DMS53 (cell line): ENCODE measurements around the gene TMEM18.

ENCODE experiments used
- DNase-seq: peaks from one replicate; lab custom pipeline; 2025; lab: John Stamatoyannopoulos, UW

TMEM18 gene

DNA sequence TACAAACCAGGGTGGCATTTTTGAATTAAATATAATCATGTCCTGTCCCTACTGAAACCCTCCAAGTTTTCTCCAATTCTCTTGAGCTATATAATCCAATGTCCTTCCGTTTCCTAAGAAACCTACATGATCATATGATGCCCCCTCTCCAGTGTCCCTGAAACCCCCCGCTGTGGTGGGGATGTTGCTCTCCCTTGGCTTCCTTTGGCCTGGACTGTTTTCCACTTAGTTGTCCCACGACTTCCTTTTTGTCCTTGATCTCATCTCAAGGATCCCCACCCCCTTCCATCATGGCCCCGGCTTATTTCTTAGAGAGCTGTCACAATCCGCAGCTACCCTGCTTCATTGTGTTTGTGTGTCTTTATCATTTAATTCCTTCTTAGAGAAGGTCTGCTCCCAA is 43.8 kb downstream of the TMEM18 start:
- DNase-seq = no peak

DNA sequence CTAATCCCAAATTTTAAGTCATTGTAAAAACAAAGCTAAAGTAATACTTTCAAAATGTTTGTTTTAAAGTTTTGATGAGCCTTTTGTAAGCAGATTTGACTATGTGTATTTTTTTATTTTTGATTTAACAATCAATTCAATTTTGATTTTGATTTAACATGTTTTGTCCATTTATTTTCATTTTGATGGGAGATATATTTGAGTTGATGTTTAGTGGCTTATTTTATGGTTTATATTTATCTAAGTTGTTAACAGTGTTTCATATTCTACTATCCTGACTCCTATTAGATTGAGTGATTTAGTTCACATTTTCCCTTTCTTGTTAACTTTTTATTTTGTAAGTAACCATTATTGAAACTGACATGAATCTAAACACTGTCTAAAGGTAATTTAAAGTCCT is 44.7 kb downstream of the TMEM18 start:
- DNase-seq = no peak

DNA sequence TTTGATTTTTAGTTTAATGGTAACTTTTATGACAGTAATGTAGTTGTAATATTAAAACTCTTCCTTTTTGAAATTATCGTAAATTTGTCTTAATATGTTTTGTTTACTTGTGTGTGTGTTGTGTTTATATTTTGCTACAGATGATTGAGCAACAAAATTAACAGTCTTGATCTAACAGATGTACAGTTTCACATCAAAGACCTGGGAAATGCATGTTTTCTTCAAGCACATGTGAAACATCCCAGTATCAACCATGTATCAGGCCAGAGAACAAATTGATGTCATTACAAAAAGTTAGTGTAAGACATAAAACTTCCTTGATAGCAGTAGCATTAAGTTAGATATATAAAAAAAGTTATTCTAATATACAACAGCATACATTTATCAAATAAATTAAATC is 45.5 kb downstream of the TMEM18 start:
- no peak for DNase-seq

DNA sequence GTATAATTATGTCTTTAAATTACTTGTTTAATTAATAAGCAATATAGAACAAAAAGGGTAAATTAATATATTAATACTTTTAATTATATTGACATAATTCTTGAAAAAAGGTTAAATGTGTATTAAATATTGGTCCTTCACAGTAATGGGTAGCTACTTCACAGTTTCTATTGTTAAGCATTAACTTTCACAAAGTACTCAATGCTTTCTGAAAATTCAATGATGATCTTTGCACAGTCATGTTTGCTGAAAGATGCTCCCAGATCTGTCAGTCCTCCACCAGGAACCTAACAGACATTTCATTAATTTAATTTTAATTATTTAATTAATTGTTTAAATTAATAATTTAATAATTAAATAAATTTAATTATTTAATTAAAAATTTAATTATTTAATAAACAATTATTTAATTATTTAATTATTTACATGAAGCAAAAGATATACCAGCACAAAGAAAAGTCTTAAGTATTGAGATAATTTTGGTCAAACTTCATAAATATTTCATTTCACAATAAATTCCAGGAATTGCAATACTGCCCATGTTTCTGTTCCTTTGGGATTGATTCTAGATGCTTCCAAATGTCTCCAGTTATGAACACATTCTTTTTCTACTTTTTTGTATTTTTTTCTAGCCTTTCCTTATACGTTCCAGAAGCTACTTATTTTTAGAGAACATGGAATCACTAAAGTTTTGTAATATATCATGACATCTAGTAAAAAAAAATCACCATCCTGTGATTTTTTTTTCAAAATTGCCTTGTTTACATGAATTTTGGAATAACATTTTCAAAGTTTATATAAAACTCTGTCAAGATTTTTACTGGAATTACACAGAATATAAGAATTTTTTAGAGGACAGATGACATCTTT is 46.5 kb downstream of the TMEM18 start:
- no peak for DNase-seq

DNA sequence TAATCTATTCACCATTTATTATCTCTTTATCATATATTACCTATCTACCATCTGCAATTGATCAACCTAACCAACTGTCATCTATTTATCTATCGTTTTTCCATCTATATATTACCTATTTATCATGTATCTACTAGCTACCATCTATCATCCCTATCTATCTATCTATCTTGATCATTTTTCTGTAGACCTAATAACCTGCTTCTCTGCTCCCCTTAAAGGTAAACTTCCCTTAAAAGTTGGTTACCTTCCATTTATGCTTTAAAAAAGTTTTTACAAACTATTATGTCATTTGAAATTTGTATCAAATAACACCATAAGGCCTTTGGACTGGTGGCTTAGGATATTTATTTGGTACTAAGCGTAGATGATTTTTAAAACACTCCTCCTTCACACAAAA is 47.2 kb downstream of the TMEM18 start:
- DNase-seq = no peak

DNA sequence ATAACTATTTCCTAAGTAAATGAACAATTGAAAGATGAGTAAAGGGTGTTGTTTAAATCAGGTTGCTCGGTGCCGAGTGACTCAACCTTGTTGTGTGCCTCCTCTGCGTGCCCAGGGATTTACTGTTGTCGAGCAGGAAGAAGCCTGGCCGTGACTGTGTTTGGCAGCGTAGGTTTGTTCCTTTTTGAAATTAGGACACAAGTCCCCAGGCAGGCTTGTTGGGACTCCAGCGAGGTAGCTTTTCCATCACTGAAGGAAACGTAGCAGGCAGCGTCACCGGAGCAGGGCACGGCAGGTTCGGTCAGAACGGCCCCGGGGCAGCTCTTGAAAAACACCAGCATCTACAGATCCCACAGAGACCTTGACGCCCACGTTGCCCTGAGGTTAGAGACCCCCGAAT is 48.6 kb downstream of the TMEM18 start:
- no peak for DNase-seq

DNA sequence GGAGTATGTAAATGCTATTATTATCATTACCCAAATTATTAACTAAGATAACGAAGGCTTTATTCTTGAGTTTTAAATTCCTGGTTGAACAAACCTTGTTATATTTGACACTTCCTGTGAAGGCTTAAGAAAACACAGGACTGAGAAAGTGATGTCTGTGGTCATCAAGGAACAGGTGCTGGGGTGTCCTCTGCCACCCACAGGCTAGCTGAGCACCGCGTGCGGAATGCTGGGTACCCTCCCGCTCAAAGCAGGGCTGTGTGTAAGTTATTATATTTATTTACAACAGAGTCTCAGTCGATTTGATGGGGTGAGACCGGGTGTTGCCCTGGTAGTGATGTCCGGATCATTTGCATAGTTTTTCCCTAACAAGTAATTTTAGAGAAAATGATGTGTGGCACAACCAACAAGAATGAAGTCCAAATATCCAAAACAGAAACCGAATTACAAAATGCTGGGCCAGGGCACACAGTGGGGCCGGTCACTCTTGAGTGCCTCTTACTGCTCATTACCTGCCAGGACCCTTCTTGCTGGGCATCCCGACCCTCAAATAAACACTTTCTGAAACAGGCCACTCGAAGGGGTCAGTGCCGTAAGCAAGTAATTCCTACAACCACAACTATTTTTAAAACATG is 49.2 kb downstream of the TMEM18 start:
- DNase-seq = no peak

DNA sequence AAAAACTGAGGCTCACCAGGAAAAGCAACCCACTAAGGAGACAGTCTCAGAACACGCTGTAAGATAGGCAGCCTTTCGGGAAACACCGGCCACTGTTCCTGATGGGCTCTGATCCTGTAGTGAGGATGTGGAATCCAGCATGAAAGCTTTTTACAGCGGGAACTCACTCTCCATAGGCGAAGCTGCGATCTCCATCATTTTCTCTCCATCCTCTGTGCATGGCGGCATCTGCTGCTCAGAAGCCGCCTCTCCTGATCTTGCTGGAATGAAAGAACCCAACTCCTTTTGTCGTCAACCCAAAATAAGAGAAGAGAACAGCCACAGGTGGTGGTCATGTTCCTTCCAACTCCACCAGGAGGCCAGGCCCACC is 49.9 kb downstream of the TMEM18 start:
- no peak for DNase-seq

DNA sequence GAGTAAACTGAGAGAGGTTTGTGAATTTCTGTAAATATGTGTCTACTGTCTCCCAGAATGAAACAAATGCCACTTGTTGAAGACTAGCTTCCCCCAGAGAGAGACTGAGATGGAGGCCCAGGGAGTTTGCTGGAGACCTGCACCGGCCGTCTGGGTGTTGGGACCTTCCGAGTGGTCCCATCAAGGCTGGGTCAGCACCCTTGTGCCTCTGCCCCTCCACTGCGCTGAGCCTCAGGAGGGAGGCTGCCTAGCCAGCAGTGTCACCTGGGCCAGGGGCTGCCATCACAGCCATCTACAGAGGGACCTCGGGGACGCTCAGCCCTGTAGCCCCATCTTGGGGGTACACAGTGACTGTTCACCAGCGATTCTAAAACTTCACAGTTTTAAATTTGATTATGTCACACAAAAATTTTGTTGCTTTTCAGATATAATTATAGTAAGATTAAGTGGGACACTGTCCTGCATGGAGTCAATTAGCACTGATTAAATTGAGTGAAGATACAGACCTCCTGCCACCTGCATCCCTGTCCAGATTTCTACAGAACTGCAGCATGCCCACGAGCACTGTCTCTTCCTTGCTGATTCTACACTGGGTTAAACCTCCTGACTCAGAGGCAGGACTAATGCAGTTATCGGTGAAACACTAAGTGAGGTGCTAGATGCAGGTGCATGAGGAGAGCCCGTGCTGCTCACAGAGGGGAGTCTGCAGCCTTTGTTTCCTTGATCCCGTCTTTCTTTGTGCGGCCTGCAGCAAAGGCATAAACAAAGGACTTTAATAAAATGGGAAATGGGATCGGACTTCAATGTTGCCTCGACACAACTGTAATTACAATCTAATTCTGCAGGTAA is 50.5 kb downstream of the TMEM18 start:
- DNase-seq = no peak

DNA sequence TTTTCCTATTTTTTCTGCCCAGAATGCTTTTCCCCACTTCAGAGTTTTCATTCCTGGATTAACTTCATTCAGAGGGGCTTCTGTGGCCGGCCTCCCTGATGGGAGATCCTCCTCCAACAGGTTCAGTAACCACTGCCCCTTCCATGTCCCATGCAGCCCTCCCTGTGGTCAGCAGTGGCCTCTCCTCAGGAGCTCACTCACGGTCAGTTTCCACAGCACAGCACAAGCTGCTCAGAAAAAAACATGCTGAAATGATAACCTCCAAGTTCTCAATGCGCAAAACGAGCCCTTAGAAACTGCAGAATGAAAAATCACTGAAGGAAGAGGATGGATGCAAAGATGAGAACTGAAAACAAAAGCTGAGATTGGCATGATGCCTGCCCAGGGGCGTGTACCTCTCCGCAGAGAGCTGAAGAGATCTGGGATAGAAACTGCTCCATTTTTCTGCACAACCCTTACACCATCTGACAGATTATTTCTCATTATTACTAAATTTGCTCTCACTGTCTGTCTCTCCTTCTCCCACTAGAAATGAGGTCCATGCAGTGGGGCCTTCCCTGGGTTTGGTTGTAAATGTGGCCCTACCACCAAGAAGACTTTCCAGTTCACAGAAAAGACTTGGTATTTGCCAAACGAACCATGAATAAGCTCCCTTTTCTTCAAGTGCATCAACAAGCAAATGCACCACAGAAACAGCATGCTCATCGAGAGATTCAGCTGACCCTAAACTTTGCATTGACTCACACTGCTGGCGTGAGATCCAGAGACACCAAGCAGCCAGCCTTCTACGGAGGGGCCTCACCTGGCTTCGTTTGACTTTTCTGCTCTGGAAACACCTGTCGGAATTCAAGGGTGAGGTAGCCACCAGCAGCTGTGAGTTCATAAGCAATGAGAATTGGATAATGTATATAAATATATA is 51.5 kb downstream of the TMEM18 start:
- no peak for DNase-seq

DNA sequence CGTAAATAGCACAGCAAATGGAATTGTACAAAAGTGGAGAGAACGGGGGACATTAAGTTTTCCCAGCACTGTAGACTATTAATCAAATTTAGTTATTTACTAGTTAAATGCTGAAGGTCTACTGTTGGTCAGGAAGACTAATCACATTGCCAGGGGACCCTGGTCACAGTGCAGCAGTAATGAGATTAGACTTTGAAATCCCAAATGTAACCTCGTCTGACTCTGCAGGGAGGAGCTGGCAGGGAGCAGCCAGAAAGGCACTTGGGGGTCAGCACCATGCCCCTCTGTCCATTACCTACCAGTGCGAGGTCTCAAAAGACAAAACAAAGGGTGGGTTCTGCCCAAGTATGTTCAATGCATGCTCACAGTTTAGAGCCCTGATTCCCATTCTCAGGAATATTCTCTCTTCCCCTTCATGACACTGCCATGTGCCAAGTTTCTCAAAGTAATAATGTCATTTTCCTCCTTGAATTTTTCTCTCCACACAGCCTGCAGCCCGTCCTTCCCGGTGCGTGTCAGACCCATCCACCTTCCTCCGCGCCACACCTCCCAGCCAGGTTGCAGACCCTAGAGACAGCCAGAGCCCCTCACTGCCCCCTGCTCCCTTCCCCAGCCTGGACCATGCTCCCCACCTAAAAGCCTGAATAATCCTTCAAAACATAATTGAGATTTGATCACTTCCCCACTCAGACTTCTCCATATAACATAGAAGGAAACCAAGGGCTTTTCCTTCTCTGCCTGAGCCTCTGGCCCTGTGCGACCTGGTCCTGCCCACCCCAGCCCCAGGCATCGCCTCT is 52.5 kb downstream of the TMEM18 start:
- no peak for DNase-seq

DNA sequence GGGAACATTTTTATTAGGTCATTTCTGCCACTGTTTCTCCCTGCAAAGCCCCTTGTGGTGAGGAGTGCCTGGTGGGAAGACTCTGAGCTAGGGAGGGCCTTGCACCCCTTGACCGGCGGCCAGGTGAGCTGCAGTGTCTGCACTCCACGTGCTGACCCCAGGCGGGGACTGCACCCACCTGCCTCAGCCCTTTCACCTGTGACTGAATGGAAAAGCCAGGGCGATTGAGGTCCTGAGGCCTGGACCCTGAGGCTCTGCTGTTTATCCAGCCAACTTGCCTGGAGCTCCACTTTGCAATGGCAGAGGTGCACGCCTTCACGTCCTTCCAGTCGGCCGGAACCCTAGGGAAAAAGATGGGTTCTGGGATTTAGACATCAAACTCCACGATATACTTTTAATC is 53.1 kb downstream of the TMEM18 start:
- DNase-seq = no peak

DNA sequence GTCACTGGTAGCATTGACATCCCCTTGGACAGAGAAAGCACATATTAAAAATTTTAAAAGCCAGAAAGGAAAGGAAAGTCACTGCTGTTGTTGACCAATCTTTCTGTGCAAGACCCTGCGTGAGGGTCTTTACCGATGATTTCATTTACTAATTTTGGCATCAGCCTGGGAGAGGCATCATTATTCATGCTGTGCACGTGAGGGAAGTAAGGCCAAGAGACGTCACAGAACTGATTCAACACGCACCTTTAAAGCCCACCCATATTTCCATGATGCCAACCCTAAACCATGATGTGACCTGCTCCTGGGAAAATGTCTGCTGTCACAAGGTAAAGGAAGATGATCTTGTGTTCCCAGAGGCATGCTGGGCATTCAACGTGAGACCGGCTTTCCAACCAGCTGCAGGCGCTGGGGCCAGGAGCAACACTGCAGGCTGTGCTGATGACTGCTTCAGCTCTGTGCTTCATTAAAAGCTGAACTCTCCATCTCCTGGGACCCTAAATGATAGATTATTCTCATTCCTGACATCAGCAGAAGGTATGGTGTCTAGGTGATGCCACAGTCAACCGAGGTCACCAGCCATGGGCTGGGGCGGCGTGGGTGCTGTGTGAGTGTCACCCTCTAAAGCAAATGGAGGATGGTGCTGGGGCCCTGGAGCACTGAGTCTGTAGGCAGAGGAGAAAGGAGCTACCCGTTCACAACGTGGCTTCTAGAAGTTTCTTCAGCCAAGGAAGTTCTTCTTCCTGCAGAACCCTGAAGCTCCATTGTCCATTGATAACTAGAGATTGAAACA is 53.9 kb downstream of the TMEM18 start:
- no peak for DNase-seq

DNA sequence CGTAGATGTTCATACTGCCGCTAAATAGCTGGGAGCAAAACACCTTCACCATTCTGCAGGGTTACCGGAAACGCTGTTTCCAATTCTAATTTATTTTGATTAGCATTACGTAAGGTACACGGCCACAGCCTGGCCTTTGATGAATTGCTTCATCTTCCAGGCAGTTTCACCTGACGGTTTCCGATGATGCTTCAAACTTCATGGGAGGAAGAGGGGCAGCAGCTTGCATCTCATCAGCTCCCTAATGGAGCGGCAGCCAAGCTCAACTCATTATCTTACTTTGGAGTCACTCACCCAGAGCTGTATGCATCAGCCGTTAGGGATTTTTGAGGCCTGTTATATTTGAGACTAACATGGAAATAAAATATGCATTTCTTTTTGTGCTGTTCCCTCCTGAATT is 54.8 kb downstream of the TMEM18 start:
- DNase-seq = no peak

DNA sequence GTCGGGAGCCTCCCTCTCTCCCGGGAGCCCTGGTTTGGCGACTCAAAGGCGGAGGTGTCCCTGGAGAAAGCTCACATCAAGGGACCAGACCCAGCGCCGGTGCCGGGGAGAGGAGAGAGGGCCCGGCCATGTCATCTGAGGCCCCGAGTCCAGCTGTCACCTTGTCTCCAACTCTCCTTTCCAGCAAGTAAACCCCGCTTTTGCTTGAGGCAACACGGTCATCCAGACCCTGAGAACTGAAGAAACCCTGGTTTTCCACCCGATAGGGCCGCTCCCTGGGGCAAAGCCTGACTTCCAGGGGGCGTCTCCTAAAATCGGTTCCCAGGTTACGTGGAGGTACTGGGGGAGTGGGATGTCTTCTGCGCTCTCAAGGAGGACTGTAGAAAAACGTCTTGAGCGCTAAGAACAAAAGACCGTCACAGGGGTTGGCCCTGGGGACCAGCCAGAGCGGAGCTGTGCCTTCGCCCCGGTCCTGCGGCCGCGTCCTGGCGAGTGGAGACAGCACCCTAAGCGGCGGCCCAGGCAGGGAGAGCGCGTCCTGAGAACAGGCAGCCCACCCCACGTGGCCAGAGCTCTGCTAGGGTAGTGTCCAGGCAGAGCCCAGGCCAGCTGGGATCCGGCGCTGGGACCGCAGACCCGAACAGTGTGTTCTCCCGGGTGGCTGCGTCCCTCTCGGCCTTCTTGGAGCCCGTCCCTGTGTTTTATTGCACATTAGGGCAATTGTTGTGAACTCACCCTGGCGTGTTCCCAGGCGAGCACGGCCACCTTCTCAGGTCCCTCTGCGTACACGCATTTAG is 55.7 kb downstream of the TMEM18 start:
- no peak for DNase-seq

DNA sequence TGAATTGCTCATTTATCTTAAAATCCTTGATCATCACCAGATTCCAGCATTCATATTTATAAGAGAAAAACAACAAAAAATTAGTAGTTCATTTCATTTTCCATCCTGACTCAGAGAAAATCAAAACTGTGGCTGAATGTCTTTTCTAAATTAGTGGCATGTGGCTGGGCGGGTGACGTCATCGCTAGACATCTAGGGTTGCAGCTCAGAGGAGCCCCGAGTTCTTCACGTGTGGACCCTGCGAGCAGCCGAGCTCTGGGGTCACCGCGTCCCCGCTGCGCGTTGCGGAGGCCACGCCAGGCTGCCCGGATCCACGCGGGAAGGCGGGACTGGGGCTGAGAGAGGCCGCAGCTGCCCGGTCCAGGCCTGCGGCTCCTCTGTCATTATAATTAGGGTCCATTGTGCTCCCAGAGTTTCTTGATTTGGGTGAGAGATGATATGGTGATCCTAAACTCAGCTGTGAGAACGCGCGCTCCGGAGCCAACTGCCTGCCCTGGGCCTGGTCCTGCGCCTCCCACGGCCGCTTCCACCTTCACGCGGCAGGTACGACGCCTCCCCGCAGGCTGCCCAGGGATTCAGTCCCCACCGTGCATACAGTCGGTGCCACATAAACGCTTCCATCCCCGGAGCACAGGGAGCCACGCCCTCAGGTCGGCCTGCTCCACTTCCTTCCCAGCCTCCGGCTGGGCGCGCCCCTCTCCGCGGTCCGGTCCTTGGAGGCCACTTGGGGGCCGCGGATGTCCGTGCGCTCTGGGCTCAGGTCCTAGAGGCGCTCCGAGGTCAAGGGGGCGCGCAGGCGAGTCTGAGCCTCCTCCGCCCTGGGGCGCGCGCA is 56.5 kb downstream of the TMEM18 start:
- DNase-seq = no peak

DNA sequence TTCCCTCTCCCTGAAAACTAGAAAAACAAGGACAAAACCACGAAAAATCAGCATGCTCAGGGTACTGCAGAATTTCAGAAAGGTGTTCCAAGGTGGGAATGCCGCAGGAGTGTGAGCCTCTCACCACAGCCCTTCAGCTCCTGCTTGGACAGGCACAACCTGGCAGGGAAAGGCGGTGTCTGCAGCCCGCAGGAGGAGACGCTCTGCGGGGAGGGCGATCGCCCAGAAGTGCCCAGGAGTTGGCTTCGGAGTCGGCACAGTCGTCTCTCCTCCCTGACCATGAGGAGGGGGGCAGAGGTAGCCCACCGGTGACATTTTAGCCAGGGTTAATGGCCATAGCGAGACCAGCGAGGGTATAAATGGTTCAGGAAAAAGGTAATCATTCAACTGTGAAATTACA is 57.2 kb downstream of the TMEM18 start:
- no peak for DNase-seq

DNA sequence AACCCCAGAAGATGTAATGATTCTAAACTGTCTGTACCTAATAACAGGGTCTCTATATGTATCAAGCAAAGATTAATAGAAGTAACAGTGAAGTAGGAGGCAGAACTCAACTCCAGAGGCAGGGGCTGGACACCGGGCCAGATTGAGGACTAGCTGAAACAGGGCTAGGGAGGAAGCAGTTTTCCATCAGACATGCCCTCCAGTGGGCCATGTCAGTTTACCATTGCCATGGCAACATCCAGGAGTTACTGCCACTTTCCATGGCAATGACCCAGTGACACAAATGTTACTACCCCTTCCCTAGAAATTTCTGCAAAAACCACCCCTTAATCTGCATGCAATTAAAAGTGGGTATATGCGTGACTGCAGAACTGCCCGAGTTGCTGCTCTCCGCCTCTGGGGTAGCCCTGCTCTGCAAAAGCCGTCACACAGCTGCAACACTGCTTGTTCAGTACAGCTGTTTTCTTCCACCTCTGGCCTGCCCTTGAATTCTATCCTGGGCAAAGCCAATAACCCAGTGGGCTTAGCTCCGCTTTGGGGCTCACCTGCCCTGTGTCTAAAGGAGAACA is 58.7 kb downstream of the TMEM18 start:
- DNase-seq = no peak
